Panc1 (cell line): ENCODE measurements around the gene SLAIN1. TPM values are rescaled to one million over a fixed set of nuclear protein-coding genes. Genes with fewer than 3 reads are reported as not detected.
A peak's percentile ranks its signal among the peaks of the same experiment; 100 is the strongest.

Experiments
- ATAC-seq: fragments of 200-7000 bp; cut with Tn5 transposase; 2 replicates; pipeline ENCODE4 v1.9.1; 2020; ENCODE audit warnings: mild to moderate bottlenecking, moderate library complexity
- BruUV-seq: library from RNA; stranded (reverse); fragments of 400-500 nt; replicated peaks from 2 replicates; lab custom pipeline; 2021; lab: Mats Ljungman, UMichigan
- CTCF ChIA-PET: fragments of 300-600 bp; sonication (Branson Sonifier 250); formaldehyde crosslinking; loops from one replicate; lab custom pipeline; 2022; ENCODE audit warnings: antibody characterized with exemption; lab: Charles Lee
- POLR2A ChIA-PET: fragments of 300-600 bp; sonication (Branson Sonifier 250); formaldehyde crosslinking; loops from one replicate; lab custom pipeline; 2022; ENCODE audit warnings: antibody characterized with exemption; lab: Charles Lee
- DNase-seq: peaks from one replicate; pipeline ENCODE4 v3.0.0-alpha.2; 2010; ENCODE audit warnings: low read depth, low spot score
- H3K27ac ChIP-seq: 2 replicates; pipeline ENCODE4 v1.5.1; 2011; ENCODE audit warnings: mild to moderate bottlenecking, low read length, inconsistent platforms
- H3K27me3 ChIP-seq: fragments of 200-500 bp; sonication (Bioruptor generic); 2 replicates; pipeline ENCODE4 v1.6.0; 2014; ENCODE audit warnings: low read length, inconsistent platforms; ENCODE audit not compliant: control insufficient read depth, insufficient read depth
- H3K36me3 ChIP-seq: fragments of 200-500 bp; sonication (Bioruptor generic); 2 replicates; pipeline ENCODE4 v1.5.1; 2014; ENCODE audit warnings: inconsistent platforms, mild to moderate bottlenecking, low read length, moderate library complexity; ENCODE audit not compliant: control insufficient read depth, insufficient read depth
- H3K4me1 ChIP-seq: 2 replicates; pipeline ENCODE4 v1.5.1; 2011; ENCODE audit warnings: inconsistent platforms, mild to moderate bottlenecking, low read length, moderate library complexity; ENCODE audit not compliant: control insufficient read depth, insufficient read depth
- H3K4me3 ChIP-seq, 2 experiments: 2 replicates each; pipeline ENCODE4 v1.5.1; 2011 to 2012; ENCODE audit warnings: low read depth in 2 of 2, low read length in 2 of 2, mild to moderate bottlenecking in 2 of 2, inconsistent platforms in 1 of 2, moderate library complexity in 1 of 2
- H3K9me3 ChIP-seq: fragments of 200-500 bp; sonication (Bioruptor generic); 2 replicates; pipeline ENCODE4 v1.5.1; 2014; ENCODE audit warnings: low read depth, mild to moderate bottlenecking, inconsistent platforms, low read length, moderate library complexity; ENCODE audit not compliant: control insufficient read depth, insufficient read depth
- CTCF ChIP-seq: fragments of 450-650 bp; IDR thresholded peaks from 2 replicates; pipeline ENCODE4 v1.5.1; 2017; ENCODE audit warnings: mild to moderate bottlenecking
- POLR2AphosphoS5 ChIP-seq: IDR thresholded peaks from 2 replicates; pipeline ENCODE4 v1.6.1; 2012; ENCODE audit warnings: mild to moderate bottlenecking, low read depth, low read length, moderate library complexity
- REST ChIP-seq, 2 experiments: IDR thresholded peaks; 2 replicates each; pipeline ENCODE4 v1.6.1; 2011 to 2012; ENCODE audit warnings: low read depth in 2 of 2, control low read depth in 1 of 2, low read length in 1 of 2, mild to moderate bottlenecking in 1 of 2, moderate library complexity in 1 of 2; ENCODE audit not compliant: insufficient read depth in 1 of 2
- SIN3A ChIP-seq: IDR thresholded peaks from 2 replicates; pipeline ENCODE4 v1.6.1; 2012; ENCODE audit warnings: low read depth, mild to moderate bottlenecking, low read length, moderate library complexity, borderline replicate concordance; ENCODE audit not compliant: insufficient read depth
- TCF7L2 ChIP-seq: IDR thresholded peaks from 2 replicates; pipeline ENCODE4 v1.6.1; 2011; ENCODE audit warnings: mild to moderate bottlenecking, low read depth, low read length, inconsistent platforms
- in situ Hi-C: cut with HindIII; loops from 2 replicates; pipeline ENCODE4 v1.10.0; 2016; ENCODE audit warnings: low sequenced_read_pairs, low pct_unique_long_range_greater_than_20kb
- intact Hi-C: fragments of 100-400 bp; cut with micrococcal nuclease; formaldehyde crosslinking; loops from one replicate; pipeline ENCODE4 v1.10.0; 2022; ENCODE audit not compliant: unreplicated experiment
- total RNA-seq: library from RNA; stranded (reverse); gene quantifications from one replicate; pipeline ENCODE4 v1.2.1, GENCODE V29; 2021; ENCODE audit not compliant: unreplicated experiment

The SLAIN1 gene
- total RNA-seq, 1 experiment from 2014 or later = 0.49 TPM

GRCh38 chr13:77807431-77808135, 110.1 kb downstream of the SLAIN1 start:
- H3K9me3 ChIP-seq = no peaks in the 10 kb centered on the region
- CTCF ChIA-PET = no interaction called here
- in situ Hi-C loops = no loop called here

GRCh38 chr13:77810430-77810829, 112.9 kb downstream of the SLAIN1 start:
- Histone ChIP-seq H3K27me3 (no peaks in the 10 kb centered on the region), H3K27ac (no peak overlapping the region), H3K36me3 (no peaks in the 10 kb centered on the region), H3K9me3 (no peaks in the 10 kb centered on the region), H3K4me1 (no peaks in the 10 kb centered on the region), H3K4me3 (no peak overlapping the region)
- no TSS peak for BruUV-seq
- intact Hi-C loops = no loop called here
- ATAC-seq = no peak
- ChIA-PET POLR2A (no interaction called here), CTCF (no interaction called here)
- in situ Hi-C loops = no loop called here
- TF ChIP-seq CTCF = peak; percentile 18; the same call in 1 of the 2 replicates
- TF ChIP-seq POLR2AphosphoS5 = no peak
- no peak for DNase-seq

More at GRCh38 chr13:77807431-77808135, 110.1 kb downstream of the SLAIN1 start:
- H3K4me3 ChIP-seq = no peak overlapping the region
- intact Hi-C loops = no loop called here
- H3K4me1 ChIP-seq = no peaks in the 10 kb centered on the region
- TF ChIP-seq POLR2AphosphoS5 (no peak), REST (IDR thresholded peaks at IDR 0.05; ENCODE audit: insufficient read depth in 1 of 2, low read depth in 2 of 2, low read length in 1 of 2) (no peak), SIN3A (no peak), CTCF (no peak), TCF7L2 (no peak)
- ATAC-seq = no peak
- POLR2A ChIA-PET = no interaction called here
- no peak overlapping the region for H3K27ac ChIP-seq
- no peaks in the 10 kb centered on the region for H3K27me3 ChIP-seq
- BruUV-seq = no TSS peak
- no peaks in the 10 kb centered on the region for H3K36me3 ChIP-seq
- DNase-seq = no peak
